ENCODE measurements around the gene COL15A1.

Gene COL15A1

GRCh38 chr9:99057665-99058625 lies 114.2 kb downstream of the COL15A1 start:
- DNase-seq, result no peak

DNA sequence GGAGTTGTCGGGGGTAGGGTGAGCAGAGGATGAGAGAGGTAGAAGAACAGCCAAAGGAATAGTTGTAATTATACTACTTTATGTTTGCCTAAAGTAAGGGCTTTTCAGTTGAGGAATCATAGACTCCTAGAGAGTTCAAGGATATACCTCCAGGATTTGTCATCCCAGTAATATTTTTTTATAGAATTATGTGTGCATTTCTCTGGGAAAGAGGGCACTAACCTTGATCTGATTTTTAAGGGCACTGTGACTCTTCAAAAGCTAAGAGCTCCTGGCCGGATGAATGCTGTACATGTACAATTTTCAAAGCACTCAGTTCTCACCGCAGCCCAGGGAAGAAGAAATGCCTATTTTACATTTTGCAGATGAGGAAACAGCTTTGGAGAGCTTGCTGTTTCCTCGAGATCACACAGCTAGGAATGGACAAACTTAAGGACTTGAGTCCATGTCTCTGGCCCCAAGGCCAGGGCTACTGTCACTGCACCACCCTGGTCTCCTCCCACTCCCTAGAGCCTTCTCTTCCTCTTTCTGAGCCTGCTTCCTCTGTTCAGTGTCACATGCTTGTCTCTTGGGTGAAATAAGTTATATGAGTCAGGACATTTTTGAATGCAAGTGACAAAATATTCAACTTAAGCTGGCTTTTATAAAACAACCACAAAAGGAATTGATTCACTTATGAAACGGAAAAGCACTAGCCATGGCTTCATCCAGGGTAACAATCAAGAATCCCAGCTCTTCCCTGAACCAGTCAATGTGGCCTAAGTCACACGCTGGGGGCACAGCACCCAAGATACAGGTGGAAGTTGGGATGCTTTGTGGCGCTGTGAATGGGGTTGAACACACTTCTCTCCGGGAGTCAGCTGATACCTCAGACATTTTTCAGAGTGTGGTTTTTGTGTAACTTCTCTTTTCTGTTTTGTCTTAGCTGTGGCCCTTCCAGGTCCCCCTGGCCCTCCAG lies 115.5 kb downstream of the COL15A1 start:
- no peak for DNase-seq

GRCh38 chr9:99060621-99061020 lies 116.9 kb downstream of the COL15A1 start:
- DNase-seq, result no peak

- DNase-seq, result no peak
Observed at GRCh38 chr9:99062549-99062948, 118.8 kb downstream of the COL15A1 start.

- no peak for DNase-seq
Observed at GRCh38 chr9:99063522-99063921, 119.8 kb downstream of the COL15A1 start.

GRCh38 chr9:99066571-99066970 lies 122.9 kb downstream of the COL15A1 start:
- no peak for DNase-seq

DNA sequence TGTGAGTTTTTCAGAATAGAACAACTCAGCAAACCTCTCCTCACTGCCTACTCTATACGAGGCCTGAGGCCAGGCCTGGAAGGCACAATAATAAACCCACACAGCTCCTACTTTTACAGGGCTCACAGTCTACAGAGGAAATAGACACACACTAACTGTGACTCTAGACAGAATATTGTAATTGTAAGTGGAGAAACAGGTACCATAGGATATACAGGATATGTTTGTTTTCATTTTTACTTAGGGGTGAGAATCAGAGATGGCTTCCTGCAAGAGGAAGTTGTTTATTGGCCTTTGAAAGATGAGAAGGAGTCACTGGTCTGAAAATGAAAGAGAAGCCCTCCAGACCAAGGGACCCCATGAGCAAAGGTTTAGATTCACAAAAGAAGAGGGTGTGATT lies 125.4 kb downstream of the COL15A1 start:
- no peak for DNase-seq

- DNase-seq, result no peak
Observed at GRCh38 chr9:99069546-99069945, 125.8 kb downstream of the COL15A1 start.

- DNase-seq, result no peak
Observed at GRCh38 chr9:99070681-99071080, 127.0 kb downstream of the COL15A1 start.

DNA sequence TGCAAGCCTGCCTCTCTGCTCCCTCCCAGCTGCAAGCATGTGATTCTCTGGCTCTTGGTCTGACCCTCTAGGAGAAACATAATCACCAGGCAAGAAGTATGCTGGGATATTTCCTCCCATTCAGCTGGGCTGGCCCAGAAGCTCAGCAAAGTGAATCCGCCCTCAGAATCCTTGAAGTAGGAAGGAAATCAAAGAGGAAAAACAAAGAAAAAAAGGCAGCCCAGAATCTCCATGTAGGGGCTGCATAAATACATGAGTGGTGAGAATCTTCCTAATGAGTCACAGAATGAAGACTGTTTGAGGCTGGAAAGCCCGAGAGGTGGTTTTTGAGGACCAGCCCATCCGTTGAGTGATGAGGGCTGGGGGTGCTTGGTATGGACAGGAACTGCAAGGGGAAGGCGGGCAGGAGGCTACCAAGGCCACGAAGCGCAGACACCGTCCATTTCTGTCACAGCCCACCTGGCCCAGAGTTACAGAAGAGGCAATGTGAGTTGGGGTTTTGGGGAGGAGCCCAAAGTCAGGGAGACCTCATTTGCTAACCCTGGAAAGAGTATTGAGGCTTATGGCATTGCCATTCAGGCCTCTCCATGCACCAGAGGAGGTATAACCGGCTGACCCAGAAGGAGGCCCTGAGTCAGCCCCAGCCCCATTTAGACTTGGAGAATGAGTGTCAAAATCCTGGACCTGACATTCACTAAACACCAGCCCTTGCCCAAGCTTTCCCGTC lies 127.8 kb downstream of the COL15A1 start:
- no peak for DNase-seq

DNA sequence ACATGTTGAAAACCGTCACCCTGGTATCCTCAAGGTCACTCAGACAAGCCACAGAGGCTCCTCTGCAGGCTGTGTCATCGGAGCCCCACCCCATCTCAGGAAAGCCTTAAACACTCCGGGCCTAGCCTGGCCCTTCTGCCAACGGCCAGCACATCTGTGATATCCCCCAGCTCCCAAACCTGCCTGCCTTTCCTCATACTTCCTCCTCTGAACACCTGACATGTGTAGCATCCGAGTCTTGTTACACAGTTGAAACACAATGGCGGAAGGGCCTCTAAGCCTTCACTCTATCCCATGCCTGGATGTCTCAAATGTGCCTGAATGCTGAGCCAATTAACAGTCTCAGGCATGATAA lies 128.3 kb downstream of the COL15A1 start:
- no peak for DNase-seq

DNA sequence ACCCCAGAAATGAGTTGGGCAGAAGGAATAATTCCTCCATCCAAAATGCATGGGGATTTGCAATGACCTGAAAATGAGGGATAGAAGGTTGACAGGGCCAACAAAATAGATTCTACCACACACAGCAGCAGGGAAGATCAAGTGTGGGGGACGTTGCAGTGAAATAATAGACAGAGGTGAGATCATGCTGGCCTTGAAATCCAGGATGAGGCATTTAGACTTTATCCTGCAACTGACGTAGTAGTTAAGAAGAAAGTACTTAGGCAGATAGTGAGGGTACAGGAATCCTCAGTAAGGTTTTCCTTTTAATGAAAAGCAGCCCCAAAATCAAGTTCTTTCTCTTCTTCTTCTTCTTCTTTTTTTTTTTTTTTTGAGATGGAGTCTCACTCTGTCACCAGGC lies 129.6 kb downstream of the COL15A1 start:
- no peak for DNase-seq

DNA sequence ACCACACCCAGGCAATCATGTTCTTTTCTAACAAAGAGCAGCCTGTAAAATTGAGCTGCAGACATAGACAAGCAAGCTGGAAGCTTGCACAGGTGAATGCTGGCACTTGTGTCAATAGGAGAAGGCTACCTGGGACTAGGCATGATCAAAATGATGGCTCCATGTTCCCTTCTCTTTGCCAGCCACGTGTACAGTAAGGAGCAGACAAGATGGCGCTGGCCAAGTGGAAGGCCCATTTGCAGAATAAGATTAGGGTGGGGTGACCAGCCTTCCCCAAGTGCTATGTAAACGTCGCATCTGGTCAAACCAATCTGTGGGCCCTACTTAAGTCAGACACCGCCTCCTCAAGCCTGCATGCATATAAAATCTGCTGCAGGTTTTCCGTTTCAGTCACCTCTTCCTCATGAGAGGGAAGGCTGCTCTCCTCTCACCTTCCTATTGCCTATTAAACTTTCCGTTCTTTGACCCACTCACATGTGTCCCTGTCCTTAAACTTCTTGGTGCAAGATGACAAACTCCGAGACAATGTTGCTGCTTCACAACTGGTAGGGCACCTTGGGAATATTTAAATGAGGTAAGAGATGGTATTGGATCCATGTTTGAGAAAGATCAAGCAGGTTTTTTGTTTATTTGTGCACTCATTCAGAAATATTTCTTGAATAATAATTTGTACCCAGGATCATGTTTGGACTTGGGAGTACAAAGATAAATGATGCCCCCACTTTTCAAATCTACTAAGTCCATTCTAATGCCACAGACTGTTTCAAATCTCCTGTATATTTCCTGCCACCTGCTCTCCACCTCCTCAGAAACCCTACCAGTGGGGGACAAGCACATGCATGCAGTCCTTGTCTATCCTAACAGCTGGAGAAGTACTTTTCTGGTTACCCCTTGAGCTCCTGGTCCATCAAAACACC lies 130.5 kb downstream of the COL15A1 start:
- no peak for DNase-seq

GRCh38 chr9:99074902-99075245 lies 131.2 kb downstream of the COL15A1 start:
- no peak for DNase-seq

- no peak for DNase-seq
Observed at GRCh38 chr9:99075246-99075912, 131.7 kb downstream of the COL15A1 start.

- no peak for DNase-seq
Observed at GRCh38 chr9:99076030-99076429, 132.3 kb downstream of the COL15A1 start.

GRCh38 chr9:99076483-99077171 lies 132.9 kb downstream of the COL15A1 start:
- DNase-seq, result no peak

DNA sequence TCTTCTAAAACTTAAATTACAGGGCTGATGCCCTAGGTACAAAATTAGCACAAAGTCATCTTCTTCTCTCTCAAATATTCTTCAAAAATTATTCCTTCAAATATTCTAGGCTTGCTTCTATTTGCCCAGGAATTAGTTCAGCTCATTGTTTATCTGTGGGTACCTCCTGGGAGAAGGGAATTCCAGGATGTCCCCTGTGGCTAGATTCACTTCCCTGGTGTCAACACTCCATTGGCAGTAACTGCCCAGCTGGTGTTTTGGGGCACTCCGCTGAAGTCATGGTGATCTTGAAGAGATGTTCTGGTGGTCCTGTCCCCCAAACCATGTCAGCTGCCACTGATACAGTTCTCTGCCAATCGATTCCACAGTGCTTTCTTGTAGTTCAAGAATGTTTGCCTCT lies 135.0 kb downstream of the COL15A1 start:
- DNase-seq, result no peak

DNA sequence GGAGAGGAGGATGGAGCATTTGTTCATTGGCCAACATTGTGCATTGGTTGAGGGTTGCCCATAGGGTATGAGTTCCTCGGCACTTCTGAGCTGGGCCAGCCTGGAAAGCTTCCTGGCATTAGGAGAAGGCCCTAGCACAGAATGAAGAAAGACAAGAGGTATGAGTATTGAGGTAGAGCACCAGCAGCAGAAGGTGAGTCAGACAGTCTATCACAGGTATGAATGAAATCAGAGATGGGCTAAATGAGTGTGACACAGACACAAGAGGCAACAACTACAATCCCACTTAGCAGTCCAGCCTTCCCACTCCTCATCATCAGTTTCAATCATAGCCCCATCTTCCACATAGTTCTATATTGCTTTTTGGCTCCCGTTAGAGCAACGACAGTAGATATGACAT lies 135.8 kb downstream of the COL15A1 start:
- no peak for DNase-seq

DNA sequence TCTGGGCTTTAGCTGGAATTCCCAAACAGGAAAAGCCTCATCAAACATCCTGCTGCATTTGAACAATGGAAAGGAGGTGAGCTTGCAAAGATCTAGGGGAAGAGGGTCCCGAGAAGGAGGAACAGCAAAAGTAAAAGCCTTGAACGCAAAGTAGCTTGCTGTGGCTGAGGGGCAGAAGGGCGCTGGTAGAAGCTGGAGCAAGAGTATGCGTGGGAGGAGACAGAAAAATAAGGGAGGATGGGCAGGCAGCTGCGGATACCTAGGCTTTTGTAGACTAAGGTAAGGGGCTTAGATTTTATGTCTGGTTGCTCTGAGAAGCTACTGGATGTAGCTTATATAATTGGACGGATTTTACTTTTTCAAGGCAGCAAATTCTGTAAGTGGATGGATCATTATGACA lies 139.3 kb downstream of the COL15A1 start:
- DNase-seq, result no peak

All from right kidney (tissue), 1 donor.